Measurements from ENCODE around the gene RNF34.

DNA sequence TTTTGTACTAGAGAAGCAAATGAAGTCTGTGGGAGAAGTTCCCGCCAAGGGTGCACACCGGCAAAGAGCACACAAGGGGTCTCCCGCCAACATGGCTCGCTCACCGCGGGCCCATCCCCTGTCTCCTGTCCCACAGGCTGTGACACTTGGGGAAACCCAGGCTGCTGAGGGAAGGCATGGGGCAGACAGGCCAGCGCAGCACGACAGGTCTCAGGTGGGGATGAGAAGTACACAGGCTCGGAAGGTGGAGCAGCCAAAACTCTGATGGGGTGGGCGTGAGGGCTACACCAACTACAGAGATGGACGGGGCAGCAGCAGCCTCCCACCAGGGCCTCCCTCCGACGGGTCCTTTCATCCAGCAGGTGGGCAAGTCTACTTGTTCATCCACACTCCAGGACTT lies 64.4 kb downstream of the RNF34 start:
- TF ChIP-seq RAD21 (IDR thresholded peaks at IDR 0.05 in 1 of 2, conservative IDR thresholded peaks at IDR 0.05 in 1 of 2; ENCODE audit: low read depth in 2 of 2, low read length in 2 of 2) (no peak), PHF8 (conservative IDR thresholded peaks at IDR 0.05; ENCODE audit: low read depth, low read length) (no peak), HDAC2 (IDR thresholded peaks at IDR 0.05; ENCODE audit: borderline replicate concordance in 1 of 2, low read depth in 2 of 2, low read length in 2 of 2) (no peak), EP300 (IDR thresholded peaks at IDR 0.05; ENCODE audit: borderline replicate concordance in 1 of 2, low read depth in 2 of 2, low read length in 2 of 2) (no peak), CTCF (IDR thresholded peaks at IDR 0.05; ENCODE audit: control extremely low read depth in 1 of 3, insufficient read depth in 1 of 3, low read depth in 1 of 3, low read length in 3 of 3) (no peak), ATF2 (IDR thresholded peaks at IDR 0.05; ENCODE audit: low read length) (no peak), RBBP5 (IDR thresholded peaks at IDR 0.05; ENCODE audit: borderline replicate concordance, low read depth, low read length) (no peak), SIRT6 (IDR thresholded peaks at IDR 0.05; ENCODE audit: low read length) (no peak), CEBPB (IDR thresholded peaks at IDR 0.05; ENCODE audit: low read depth, low read length) (no peak)
